GM19438 (cell line): Measurements from ENCODE around the gene HAP1.
"Not testable (repeated sequence)": the region's sequence is repeated elsewhere in the genome, so short reads cannot be mapped to it uniquely, and the experiment has no call there.

Experiments used
- ATAC-seq: cut with Tn5 transposase; IDR thresholded peaks from one replicate; pipeline ENCODE4 v1.9.1; 2021; ENCODE audit warnings: low read depth; ENCODE audit not compliant: unreplicated experiment

HAP1 gene

DNA sequence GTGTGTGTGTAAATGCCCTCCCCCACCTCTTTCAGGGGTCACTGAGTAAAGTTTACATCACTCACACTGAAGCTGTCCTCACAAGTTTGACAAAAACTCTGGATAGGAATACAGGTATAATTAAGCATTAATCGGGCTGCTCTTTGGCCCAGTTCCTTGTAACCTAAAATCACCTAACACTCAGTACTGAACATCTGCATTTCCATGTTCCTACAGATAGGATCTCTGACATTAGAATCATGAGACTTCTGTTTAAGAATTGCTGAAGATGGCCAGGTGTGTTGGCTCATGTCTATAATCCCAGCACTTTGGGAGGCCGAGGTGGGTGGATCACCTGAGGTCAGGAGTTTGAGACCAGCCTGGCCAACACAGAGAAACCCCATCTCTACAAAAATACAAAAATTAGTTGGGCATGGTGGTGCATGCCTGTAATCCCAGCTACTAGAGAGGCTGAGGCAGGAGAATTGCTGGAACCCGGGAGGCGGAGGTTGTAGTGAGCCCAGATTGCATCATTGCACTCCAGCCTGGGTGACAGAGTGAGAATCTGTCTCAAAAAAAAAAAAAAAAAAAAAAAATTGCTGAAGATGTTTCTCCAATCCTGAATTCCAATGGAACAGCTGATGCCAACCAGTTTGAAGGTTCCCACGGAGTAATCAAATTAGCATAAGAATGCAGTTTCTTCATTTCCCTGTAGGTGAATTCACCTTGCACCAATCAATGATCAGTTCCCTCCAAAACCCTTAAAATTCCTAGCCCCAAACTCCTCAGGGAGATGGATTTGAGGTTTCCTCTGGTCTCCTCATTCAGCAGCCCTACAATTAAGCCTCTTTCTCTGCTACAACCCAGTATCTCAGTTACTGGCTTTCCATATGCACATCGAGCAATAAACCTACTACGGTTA, 59.0 kb downstream of the HAP1 start:
- not testable (repeated sequence) for ATAC-seq
